IMR-90 (cell line): Measurements from ENCODE around the gene ATRNL1. TPM values are rescaled to one million over a fixed set of nuclear protein-coding genes. Genes with fewer than 3 reads are reported as not detected.

Experiments
- ATAC-seq: fragments of 200-7000 bp; cut with Tn5 transposase; 2 replicates; pipeline ENCODE4 v1.9.1; 2020; ENCODE audit warnings: low read depth, mild to moderate bottlenecking, moderate library complexity
- BruUV-seq: library from RNA; stranded (reverse); fragments of 400-500 nt; replicated peaks from 2 replicates; lab custom pipeline; 2021; lab: Mats Ljungman, UMichigan
- CTCF ChIA-PET: fragments of 300-600 bp; formaldehyde crosslinking; extraction: SDS; loops from one replicate; lab custom pipeline; 2021; ENCODE audit warnings: antibody characterized with exemption; lab: Yijun Ruan, JAX
- POLR2A ChIA-PET: fragments of 300-600 bp; sonication (Branson Sonifier 250); formaldehyde crosslinking; loops from one replicate; lab custom pipeline; 2022; ENCODE audit warnings: antibody characterized with exemption; ENCODE audit not compliant: unreplicated experiment; lab: Charles Lee
- DNase-seq: peaks from one replicate; pipeline ENCODE4 v3.0.0; 2013
- H2AFZ ChIP-seq: replicated peaks from 2 replicates; pipeline ENCODE3; 2013; ENCODE audit warnings: low read length, mild to moderate bottlenecking; ENCODE audit not compliant: poor library complexity
- H2AK5ac ChIP-seq: 2 replicates; pipeline ENCODE4 v1.6.1; 2013; ENCODE audit warnings: low read depth, low read length, inconsistent platforms
- H2AK9ac ChIP-seq: replicated peaks from 2 replicates; pipeline ENCODE3; 2013; ENCODE audit warnings: mild to moderate bottlenecking, low read depth, low read length, moderate library complexity; ENCODE audit not compliant: poor library complexity
- H2BK120ac ChIP-seq: 2 replicates; pipeline ENCODE4 v1.6.1; 2013; ENCODE audit warnings: low read depth, low read length, inconsistent platforms
- H2BK15ac ChIP-seq: 3 replicates; pipeline ENCODE4 v1.6.1; 2013; ENCODE audit warnings: low read depth, low read length, inconsistent platforms
- H2BK20ac ChIP-seq: 2 replicates; pipeline ENCODE4 v1.6.1; 2013; ENCODE audit warnings: low read depth, mild to moderate bottlenecking, inconsistent platforms, low read length, moderate library complexity
- H2BK5ac ChIP-seq: 2 replicates; pipeline ENCODE4 v1.6.1; 2013; ENCODE audit warnings: mild to moderate bottlenecking, low read depth, low read length, inconsistent platforms; ENCODE audit not compliant: poor library complexity, severe bottlenecking
- H3K14ac ChIP-seq: replicated peaks from 2 replicates; pipeline ENCODE4 v1.6.1; 2013; ENCODE audit warnings: low read depth, low read length, inconsistent platforms
- H3K18ac ChIP-seq: 2 replicates; pipeline ENCODE4 v1.6.1; 2013; ENCODE audit warnings: low read depth, low read length, control low read depth
- H3K23ac ChIP-seq: 2 replicates; pipeline ENCODE4 v1.6.1; 2013; ENCODE audit warnings: low read depth, low read length, inconsistent platforms
- H3K27ac ChIP-seq: 2 replicates; pipeline ENCODE4 v1.5.1; 2013; ENCODE audit warnings: mild to moderate bottlenecking, control low read depth, low read length; ENCODE audit not compliant: insufficient read depth
- H3K27me3 ChIP-seq: 2 replicates; pipeline ENCODE4 v1.6.1; 2013; ENCODE audit warnings: low read length; ENCODE audit not compliant: control insufficient read depth, insufficient read depth
- H3K36me3 ChIP-seq: 2 replicates; pipeline ENCODE4 v1.6.1; 2013; ENCODE audit warnings: low read length, mixed read lengths; ENCODE audit not compliant: control insufficient read depth, insufficient read depth
- H3K4ac ChIP-seq: 2 replicates; pipeline ENCODE4 v1.6.1; 2013; ENCODE audit warnings: low read depth, low read length, inconsistent platforms
- H3K4me1 ChIP-seq: 2 replicates; pipeline ENCODE4 v1.6.1; 2013; ENCODE audit warnings: low read length, mixed read lengths; ENCODE audit not compliant: control insufficient read depth, insufficient read depth
- H3K4me2 ChIP-seq: 2 replicates; pipeline ENCODE4 v1.6.1; 2013; ENCODE audit warnings: low read depth, mild to moderate bottlenecking, control low read depth, low read length, moderate library complexity
- H3K4me3 ChIP-seq: 2 replicates; pipeline ENCODE4 v1.5.1; 2013; ENCODE audit warnings: low read depth, mild to moderate bottlenecking, control low read depth, low read length, moderate library complexity; ENCODE audit not compliant: insufficient read depth
- H3K56ac ChIP-seq: 2 replicates; pipeline ENCODE4 v1.6.1; 2013; ENCODE audit warnings: low read length, inconsistent platforms; ENCODE audit not compliant: insufficient read depth; ENCODE audit errors: extremely low read depth
- H3K79me1 ChIP-seq, 2 experiments: 2 replicates each; pipeline ENCODE4 v1.6.1; 2013; ENCODE audit warnings: low read length in 2 of 2, inconsistent platforms in 1 of 2, low read depth in 1 of 2
- H3K9ac ChIP-seq: 2 replicates; pipeline ENCODE4 v1.6.1; 2013; ENCODE audit warnings: low read depth, low read length, control low read depth
- H3K9me1 ChIP-seq: 2 replicates; pipeline ENCODE4 v1.6.1; 2013; ENCODE audit warnings: low read length, inconsistent platforms; ENCODE audit not compliant: insufficient read depth
- H3K9me3 ChIP-seq: 2 replicates; pipeline ENCODE4 v1.6.1; 2013; ENCODE audit warnings: low read length; ENCODE audit not compliant: control insufficient read depth, insufficient read depth
- H4K20me1 ChIP-seq: 2 replicates; pipeline ENCODE4 v1.6.1; 2013; ENCODE audit warnings: low read length, inconsistent platforms; ENCODE audit not compliant: insufficient read depth
- H4K5ac ChIP-seq: 2 replicates; pipeline ENCODE4 v1.6.1; 2013; ENCODE audit warnings: mild to moderate bottlenecking, low read depth, low read length, control low read depth
- H4K8ac ChIP-seq, 2 experiments: 2 replicates each; pipeline ENCODE4 v1.6.1; 2013; ENCODE audit warnings: low read depth in 2 of 2, low read length in 2 of 2, control low read depth in 1 of 2, inconsistent platforms in 1 of 2
- H4K91ac ChIP-seq: 2 replicates; pipeline ENCODE4 v1.6.1; 2013; ENCODE audit warnings: low read depth, low read length, inconsistent platforms; ENCODE audit not compliant: insufficient read depth
- BHLHE40 ChIP-seq: fragments of 150-350 bp; IDR thresholded peaks from 2 replicates; pipeline ENCODE4 v1.6.1; 2016; ENCODE audit warnings: mild to moderate bottlenecking, low read depth, low read length
- CTCF ChIP-seq: conservative IDR thresholded peaks from 2 replicates; pipeline ENCODE4 v1.5.1; 2012; ENCODE audit warnings: mild to moderate bottlenecking, low read depth, low read length, improper control_type of control experiment
- FOS ChIP-seq: fragments of 150-350 bp; IDR thresholded peaks from 2 replicates; pipeline ENCODE4 v1.6.1; 2016; ENCODE audit warnings: low read depth, low read length
- MAFK ChIP-seq: IDR thresholded peaks from 2 replicates; pipeline ENCODE4 v1.6.1; 2012; ENCODE audit warnings: low read depth, low read length, improper control_type of control experiment
- MXI1 ChIP-seq: IDR thresholded peaks from 2 replicates; pipeline ENCODE4 v1.6.1; 2012; ENCODE audit warnings: low read depth, mild to moderate bottlenecking, low read length, moderate library complexity, borderline replicate concordance
- WGBS, 2 experiments: methylation state at CpG; one replicate each; pipeline versions ENCODE4 v1.1.5 to v1.1.7; 2013; ENCODE audit warnings: missing lambda C conversion rate in 2 of 2; ENCODE audit not compliant: insufficient read length in 1 of 2; ENCODE audit errors: extremely low coverage in 2 of 2; 5-methylcytosine and 5-hydroxymethylcytosine counted together
- dilution Hi-C: fragments of 300-500 bp; cut with HindIII; formaldehyde crosslinking; loops from one replicate; pipeline ENCODE4 v1.14.3; 2018; ENCODE audit warnings: low sequenced_read_pairs; ENCODE audit not compliant: unreplicated experiment
- in situ Hi-C: fragments of 300-500 bp; cut with MboI; formaldehyde crosslinking; loops from 3 replicates; pipeline ENCODE4 v1.14.3; 2019; ENCODE audit warnings: low sequenced_read_pairs, inconsistent platforms, mixed read lengths
- intact Hi-C: fragments of 100-400 bp; cut with micrococcal nuclease; formaldehyde crosslinking; loops from 2 replicates; pipeline ENCODE4 v1.10.0; 2022
- polyA plus RNA-seq, 3 experiments: library from polyadenylated mRNA; depleted of rRNA; stranded (reverse); fragments of >200 nt; gene quantifications; 2 replicates each; pipeline ENCODE4 v1.2.3, GENCODE V29; 2012; ENCODE audit warnings: low replicate concordance in 1 of 3
- total RNA-seq: library from RNA; depleted of rRNA; stranded (reverse); fragments of >200 nt; gene quantifications from 2 replicates; pipeline ENCODE4 v1.2.3, GENCODE V29; 2012

Gene ATRNL1
- total and polyA plus RNA-seq, 2 of the 4 experiments (the other 2 are of a cell fraction): 0.18 to 0.19 TPM

GRCh38 chr10:115091161-115091560 lies 2.0 kb upstream of the ATRNL1 start:
- POLR2A ChIA-PET: no interaction called here
- Histone ChIP-seq H3K27ac (no peak overlapping the region), H2AFZ (no peak overlapping the region), H3K9me3 (no peaks in the 10 kb centered on the region), H4K91ac (no peak overlapping the region), H2AK5ac (no peak overlapping the region), H2BK5ac (no peak overlapping the region), H3K56ac (no peak overlapping the region), H4K5ac (no peak overlapping the region), H3K27me3 (peaks cover 39% of the 10 kb centered on the region), H3K18ac (no peak overlapping the region), H2BK15ac (no peak overlapping the region), H3K14ac (no peak overlapping the region), H3K4ac (no peak overlapping the region), H3K9ac (no peak overlapping the region), H3K36me3 (no peaks in the 10 kb centered on the region), H3K9me1 (no peaks in the 10 kb centered on the region), H3K23ac (no peak overlapping the region), H3K79me1 (no peaks in the 10 kb centered on the region), H2BK120ac (no peak overlapping the region), H3K4me1 (no peaks in the 10 kb centered on the region), H4K20me1 (no peaks in the 10 kb centered on the region), H3K4me2 (no peak overlapping the region), H4K8ac (no peak overlapping the region), H2BK20ac (no peak overlapping the region), H3K4me3 (no peak overlapping the region), H2AK9ac (no peak overlapping the region)
- 63% methylated on average over 3 of the region's 6 CpGs; no CpG with 5 or more reads in 1 of the 2 experiments for WGBS, 2 experiments
- ATAC-seq (no peak), DNase-seq (no peak)
- BruUV-seq: no TSS peak
- intact Hi-C loops: loop anchor here (5.0 kb wide), 1 partner anchor 154 kb away; the partner anchor contains the start of gene TRUB1
- CTCF ChIA-PET: no interaction called here
- in situ Hi-C loops: no loop called here
- no peak for TF ChIP-seq MXI1
- TF ChIP-seq CTCF: no peak
- TF ChIP-seq FOS: no peak
- no peak for TF ChIP-seq BHLHE40
- no peak for TF ChIP-seq MAFK
- dilution Hi-C loops: no loop called here
